Glutamatergic neuron (in vitro differentiated cells): ENCODE measurements around the gene ANAPC1. TPM values are rescaled to one million over a fixed set of nuclear protein-coding genes. Genes with fewer than 3 reads are reported as not detected.

Experiments used
- DNase-seq: peaks from one replicate; pipeline ENCODE4 v3.0.0; 2022
- H3K27ac Mint-ChIP-seq: one replicate; pipeline ENCODE4 v1.8.0; 2020; ENCODE audit warnings: mild to moderate bottlenecking, mixed read lengths, inconsistent platforms; ENCODE audit not compliant: unreplicated experiment
- H3K27me3 Mint-ChIP-seq: one replicate; pipeline ENCODE4 v1.8.0; 2020; ENCODE audit warnings: mild to moderate bottlenecking, moderate library complexity, mixed read lengths, inconsistent platforms; ENCODE audit not compliant: unreplicated experiment
- H3K36me3 Mint-ChIP-seq: one replicate; pipeline ENCODE4 v1.8.0; 2020; ENCODE audit warnings: mild to moderate bottlenecking, mixed read lengths, inconsistent platforms; ENCODE audit not compliant: unreplicated experiment
- H3K4me1 Mint-ChIP-seq: one replicate; pipeline ENCODE4 v1.8.0; 2020; ENCODE audit warnings: mild to moderate bottlenecking, low read depth, mixed read lengths, inconsistent platforms; ENCODE audit not compliant: unreplicated experiment
- H3K4me3 Mint-ChIP-seq: one replicate; pipeline ENCODE4 v1.8.0; 2020; ENCODE audit warnings: mild to moderate bottlenecking, mixed read lengths, inconsistent platforms; ENCODE audit not compliant: unreplicated experiment
- H3K9me3 Mint-ChIP-seq: one replicate; pipeline ENCODE4 v1.8.0; 2020; ENCODE audit warnings: mild to moderate bottlenecking, moderate library complexity, mixed read lengths, inconsistent platforms; ENCODE audit not compliant: unreplicated experiment
- long read RNA-seq: library from polyadenylated mRNA; unstranded; transcript quantifications from one replicate; pipeline ENCODE4 v2.0.0, GENCODE V29; 2020; ENCODE audit not compliant: unreplicated experiment
- total RNA-seq: library from RNA; stranded (reverse); fragmentation: NEBNext Ultra II Directional; extraction: Animal tissue kit (Norgen Biotek cat#: 25700); gene quantifications from one replicate; pipeline ENCODE4 v1.2.1, GENCODE V29; 2021; ENCODE audit not compliant: unreplicated experiment
- TF ChIP-seq, protein P1 (sequence below): fragments of 200-600 bp; sonication (generic); IDR thresholded peaks from one replicate; pipeline ENCODE4 v1.5.0; 2021; ENCODE audit not compliant: partially characterized antibody, unreplicated experiment

Gene ANAPC1, protein sequence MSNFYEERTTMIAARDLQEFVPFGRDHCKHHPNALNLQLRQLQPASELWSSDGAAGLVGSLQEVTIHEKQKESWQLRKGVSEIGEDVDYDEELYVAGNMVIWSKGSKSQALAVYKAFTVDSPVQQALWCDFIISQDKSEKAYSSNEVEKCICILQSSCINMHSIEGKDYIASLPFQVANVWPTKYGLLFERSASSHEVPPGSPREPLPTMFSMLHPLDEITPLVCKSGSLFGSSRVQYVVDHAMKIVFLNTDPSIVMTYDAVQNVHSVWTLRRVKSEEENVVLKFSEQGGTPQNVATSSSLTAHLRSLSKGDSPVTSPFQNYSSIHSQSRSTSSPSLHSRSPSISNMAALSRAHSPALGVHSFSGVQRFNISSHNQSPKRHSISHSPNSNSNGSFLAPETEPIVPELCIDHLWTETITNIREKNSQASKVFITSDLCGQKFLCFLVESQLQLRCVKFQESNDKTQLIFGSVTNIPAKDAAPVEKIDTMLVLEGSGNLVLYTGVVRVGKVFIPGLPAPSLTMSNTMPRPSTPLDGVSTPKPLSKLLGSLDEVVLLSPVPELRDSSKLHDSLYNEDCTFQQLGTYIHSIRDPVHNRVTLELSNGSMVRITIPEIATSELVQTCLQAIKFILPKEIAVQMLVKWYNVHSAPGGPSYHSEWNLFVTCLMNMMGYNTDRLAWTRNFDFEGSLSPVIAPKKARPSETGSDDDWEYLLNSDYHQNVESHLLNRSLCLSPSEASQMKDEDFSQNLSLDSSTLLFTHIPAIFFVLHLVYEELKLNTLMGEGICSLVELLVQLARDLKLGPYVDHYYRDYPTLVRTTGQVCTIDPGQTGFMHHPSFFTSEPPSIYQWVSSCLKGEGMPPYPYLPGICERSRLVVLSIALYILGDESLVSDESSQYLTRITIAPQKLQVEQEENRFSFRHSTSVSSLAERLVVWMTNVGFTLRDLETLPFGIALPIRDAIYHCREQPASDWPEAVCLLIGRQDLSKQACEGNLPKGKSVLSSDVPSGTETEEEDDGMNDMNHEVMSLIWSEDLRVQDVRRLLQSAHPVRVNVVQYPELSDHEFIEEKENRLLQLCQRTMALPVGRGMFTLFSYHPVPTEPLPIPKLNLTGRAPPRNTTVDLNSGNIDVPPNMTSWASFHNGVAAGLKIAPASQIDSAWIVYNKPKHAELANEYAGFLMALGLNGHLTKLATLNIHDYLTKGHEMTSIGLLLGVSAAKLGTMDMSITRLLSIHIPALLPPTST (N-terminal part only)
- total RNA-seq, result 33.4 TPM
- long read RNA-seq, partial matches to known transcripts, result 1 of 3 reads
- long read RNA-seq, other reads (novel, unspliced or antisense), result 0 of 3 reads

DNA sequence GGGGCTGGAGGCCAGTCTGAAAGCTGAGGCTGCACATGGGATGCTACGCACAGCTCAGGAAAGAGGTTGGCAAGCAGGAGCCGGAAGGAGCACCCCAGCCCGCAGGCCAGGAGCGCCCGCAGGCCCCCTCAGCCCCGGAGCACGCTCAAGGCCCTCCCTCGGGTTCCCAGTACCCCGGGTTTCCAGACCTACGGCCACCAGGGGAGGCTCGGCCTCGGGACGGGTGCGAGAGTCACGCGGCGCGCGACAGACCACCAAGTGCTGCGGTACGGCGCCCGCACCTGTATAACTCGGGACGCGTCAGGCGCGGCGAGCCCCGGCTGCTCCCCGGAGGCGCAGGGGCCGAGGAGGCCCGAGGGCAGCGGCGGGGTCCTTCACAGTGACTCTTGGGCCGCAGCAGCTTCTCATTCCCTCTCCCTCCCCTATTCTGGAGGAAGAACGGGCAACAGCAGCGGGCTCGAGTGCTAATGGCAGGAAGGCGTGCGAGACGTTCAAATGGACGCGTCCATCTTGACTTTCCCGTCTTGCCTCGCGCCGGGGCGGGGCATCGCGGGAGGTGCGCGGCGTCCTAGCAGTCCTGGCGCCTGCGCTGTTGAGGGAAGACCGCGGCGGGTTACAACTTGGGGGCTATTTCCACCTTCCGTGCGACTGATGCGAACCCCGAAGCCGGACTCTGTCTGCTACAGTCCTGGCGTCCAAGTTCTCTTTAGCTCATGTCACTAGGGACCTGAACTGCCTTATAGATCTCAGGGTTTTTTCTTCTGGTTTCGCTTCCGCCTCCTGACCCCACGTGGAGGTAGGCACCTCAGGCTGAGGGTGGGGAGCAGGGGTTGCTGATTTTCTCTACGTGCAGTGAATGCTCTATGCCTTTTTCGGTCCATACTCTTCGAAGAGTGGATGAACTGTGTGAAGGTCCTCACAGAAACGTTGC lies at the start of gene ANAPC1:
ANAPC1 (minus strand) TSS at position 533 of the 931 bp plus-strand sequence. CDS start 3,368 bp downstream, outside the sequence.
- no peaks in the 10 kb centered on the region for H3K36me3 Mint-ChIP-seq
- peaks cover 2% of the 10 kb centered on the region for H3K27me3 Mint-ChIP-seq
- peak within 1 kb of the TSS; percentile 78 for H3K27ac Mint-ChIP-seq
- peaks cover 2% of the 10 kb centered on the region for H3K9me3 Mint-ChIP-seq
- TF ChIP-seq, protein P1, sequence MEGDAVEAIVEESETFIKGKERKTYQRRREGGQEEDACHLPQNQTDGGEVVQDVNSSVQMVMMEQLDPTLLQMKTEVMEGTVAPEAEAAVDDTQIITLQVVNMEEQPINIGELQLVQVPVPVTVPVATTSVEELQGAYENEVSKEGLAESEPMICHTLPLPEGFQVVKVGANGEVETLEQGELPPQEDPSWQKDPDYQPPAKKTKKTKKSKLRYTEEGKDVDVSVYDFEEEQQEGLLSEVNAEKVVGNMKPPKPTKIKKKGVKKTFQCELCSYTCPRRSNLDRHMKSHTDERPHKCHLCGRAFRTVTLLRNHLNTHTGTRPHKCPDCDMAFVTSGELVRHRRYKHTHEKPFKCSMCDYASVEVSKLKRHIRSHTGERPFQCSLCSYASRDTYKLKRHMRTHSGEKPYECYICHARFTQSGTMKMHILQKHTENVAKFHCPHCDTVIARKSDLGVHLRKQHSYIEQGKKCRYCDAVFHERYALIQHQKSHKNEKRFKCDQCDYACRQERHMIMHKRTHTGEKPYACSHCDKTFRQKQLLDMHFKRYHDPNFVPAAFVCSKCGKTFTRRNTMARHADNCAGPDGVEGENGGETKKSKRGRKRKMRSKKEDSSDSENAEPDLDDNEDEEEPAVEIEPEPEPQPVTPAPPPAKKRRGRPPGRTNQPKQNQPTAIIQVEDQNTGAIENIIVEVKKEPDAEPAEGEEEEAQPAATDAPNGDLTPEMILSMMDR, result no peak
- DNase-seq, result peak; percentile 92
- no peaks in the 10 kb centered on the region for H3K4me1 Mint-ChIP-seq
- peak within 1 kb of the TSS; percentile 94 for H3K4me3 Mint-ChIP-seq

DNA sequence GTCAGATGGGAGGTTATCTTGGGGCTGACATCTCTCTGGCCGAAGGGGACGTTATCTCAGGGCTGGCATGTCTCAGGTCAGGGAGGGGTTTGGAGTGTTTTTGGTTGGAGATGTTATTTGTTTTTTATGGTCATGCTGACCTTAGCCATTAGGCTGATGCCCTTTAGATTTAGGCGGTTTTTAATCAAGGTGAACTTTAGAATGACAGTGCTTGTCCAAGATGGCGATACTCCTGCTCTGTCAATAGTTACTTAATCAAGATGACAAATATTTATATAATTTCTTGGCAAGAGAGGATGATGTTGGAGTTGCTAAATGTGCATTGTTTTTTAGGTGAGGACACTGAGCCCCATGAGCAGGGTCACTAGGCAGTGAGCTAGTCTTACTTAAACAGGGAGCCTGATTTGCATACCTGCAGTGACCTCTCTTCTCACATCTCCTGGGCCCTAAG lies 48.9 kb upstream of the ANAPC1 start:
- peaks cover under 1% of the 10 kb centered on the region for H3K4me1 Mint-ChIP-seq
- TF ChIP-seq, protein P1, result no peak
- H3K36me3 Mint-ChIP-seq, result no peaks in the 10 kb centered on the region
- no peaks in the 10 kb centered on the region for H3K9me3 Mint-ChIP-seq
- no peaks in the 10 kb centered on the region for H3K27me3 Mint-ChIP-seq
- no peak overlapping the region for H3K4me3 Mint-ChIP-seq
- H3K27ac Mint-ChIP-seq, result no peak overlapping the region
- no peak for DNase-seq

DNA sequence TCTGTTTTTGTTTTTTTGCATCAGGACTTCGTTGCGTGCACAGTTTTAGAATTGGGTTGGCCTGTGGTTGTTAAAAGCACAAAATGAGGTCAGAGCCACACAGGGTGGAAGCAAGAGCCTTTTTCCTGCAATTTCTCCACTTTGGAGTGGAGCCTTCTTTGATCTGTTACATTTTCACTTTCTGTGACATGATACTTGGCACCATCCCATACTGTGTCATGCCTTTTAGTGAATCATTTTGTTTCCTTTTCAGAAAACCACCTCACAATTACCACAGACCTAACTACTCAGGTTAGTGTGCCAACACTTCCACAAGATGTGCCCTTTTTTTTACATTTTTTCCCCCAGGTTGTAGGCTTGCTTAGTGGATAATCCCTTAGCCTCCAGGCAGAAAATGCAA lies 46.9 kb upstream of the ANAPC1 start:
- Mint-ChIP-seq H3K4me3 (no peak overlapping the region), H3K27me3 (no peaks in the 10 kb centered on the region), H3K9me3 (no peaks in the 10 kb centered on the region), H3K36me3 (no peaks in the 10 kb centered on the region), H3K27ac (no peak overlapping the region), H3K4me1 (peaks cover 7% of the 10 kb centered on the region)
- TF ChIP-seq, protein P1, result no peak
- no peak for DNase-seq

DNA sequence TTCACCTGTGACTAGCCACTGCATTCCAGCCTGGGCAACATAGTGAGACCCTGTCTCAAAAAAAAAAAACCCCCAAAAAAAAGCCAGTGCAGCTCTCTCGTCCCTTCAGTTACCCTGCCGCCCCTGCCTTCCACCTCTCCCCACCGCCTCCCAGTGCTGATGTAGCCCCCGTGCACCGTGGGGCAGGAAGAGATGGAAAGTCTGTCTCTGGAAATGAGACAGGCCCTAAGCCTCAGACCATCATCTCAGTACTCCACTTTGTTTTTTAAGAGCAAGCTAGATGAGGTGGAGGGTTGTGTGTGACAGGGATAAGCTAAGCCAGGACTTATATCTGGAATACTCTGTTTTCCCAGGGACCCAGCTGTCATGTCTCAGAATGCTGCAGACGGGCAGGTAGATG lies 46.4 kb upstream of the ANAPC1 start:
- Mint-ChIP-seq H3K4me1 (peaks cover 7% of the 10 kb centered on the region), H3K27me3 (no peaks in the 10 kb centered on the region), H3K4me3 (no peak overlapping the region), H3K27ac (no peak overlapping the region), H3K36me3 (no peaks in the 10 kb centered on the region), H3K9me3 (no peaks in the 10 kb centered on the region)
- TF ChIP-seq, protein P1, result no peak
- no peak for DNase-seq
